ENCODE results near the gene PTBP1. TPM values are rescaled to one million over a fixed set of nuclear protein-coding genes. Genes with fewer than 3 reads are reported as not detected.

PTBP1 gene
- total and polyA plus RNA-seq, 2 of the 13 experiments (the other 11 are each of a cell fraction or from before 2014, with no cell fraction given) = 195 to 288 TPM

DNA sequence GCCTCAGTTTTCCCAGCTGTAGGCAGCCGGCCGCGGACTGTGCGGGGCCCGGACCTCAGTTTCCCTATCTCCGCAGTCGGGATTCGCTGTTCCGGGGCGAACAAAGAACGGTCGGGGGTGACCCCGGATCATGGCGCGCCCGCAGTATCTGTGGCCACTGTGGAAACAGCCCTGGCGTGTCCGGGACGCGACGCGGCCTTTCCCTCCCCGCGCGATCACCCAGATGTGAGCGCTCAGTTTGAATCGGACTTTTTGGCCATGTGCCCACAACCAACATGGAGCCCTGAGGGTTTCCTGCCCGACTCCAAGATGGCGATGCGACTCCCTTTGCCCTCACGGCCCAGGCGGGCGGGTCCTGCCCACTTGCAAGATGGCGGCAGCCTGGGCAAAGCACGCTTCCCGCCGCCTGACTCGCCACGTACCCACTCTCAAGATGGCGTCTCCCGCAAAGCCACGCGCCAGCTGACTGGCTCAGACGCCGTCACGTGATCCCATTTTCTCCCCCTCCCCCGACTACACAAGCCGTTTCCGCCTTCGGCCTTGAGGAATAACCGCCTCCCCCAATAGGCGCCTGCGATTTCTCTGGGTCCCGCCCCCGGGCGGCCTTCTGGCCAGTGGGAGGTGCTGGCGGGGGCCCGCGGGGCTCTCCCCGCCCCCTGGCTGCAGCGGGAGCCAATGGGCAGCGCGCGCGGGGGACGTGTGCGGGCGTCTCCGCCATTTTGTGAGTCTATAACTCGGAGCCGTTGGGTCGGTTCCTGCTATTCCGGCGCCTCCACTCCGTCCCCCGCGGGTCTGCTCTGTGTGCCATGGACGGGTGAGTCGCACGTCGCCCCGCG, at the start of gene PTBP1 (continued):
- TF ChIP-seq, protein P1, sequence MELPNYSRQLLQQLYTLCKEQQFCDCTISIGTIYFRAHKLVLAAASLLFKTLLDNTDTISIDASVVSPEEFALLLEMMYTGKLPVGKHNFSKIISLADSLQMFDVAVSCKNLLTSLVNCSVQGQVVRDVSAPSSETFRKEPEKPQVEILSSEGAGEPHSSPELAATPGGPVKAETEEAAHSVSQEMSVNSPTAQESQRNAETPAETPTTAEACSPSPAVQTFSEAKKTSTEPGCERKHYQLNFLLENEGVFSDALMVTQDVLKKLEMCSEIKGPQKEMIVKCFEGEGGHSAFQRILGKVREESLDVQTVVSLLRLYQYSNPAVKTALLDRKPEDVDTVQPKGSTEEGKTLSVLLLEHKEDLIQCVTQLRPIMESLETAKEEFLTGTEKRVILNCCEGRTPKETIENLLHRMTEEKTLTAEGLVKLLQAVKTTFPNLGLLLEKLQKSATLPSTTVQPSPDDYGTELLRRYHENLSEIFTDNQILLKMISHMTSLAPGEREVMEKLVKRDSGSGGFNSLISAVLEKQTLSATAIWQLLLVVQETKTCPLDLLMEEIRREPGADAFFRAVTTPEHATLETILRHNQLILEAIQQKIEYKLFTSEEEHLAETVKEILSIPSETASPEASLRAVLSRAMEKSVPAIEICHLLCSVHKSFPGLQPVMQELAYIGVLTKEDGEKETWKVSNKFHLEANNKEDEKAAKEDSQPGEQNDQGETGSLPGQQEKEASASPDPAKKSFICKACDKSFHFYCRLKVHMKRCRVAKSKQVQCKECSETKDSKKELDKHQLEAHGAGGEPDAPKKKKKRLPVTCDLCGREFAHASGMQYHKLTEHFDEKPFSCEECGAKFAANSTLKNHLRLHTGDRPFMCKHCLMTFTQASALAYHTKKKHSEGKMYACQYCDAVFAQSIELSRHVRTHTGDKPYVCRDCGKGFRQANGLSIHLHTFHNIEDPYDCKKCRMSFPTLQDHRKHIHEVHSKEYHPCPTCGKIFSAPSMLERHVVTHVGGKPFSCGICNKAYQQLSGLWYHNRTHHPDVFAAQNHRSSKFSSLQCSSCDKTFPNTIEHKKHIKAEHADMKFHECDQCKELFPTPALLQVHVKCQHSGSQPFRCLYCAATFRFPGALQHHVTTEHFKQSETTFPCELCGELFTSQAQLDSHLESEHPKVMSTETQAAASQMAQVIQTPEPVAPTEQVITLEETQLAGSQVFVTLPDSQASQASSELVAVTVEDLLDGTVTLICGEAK (IDR thresholded peaks at IDR 0.05) = no peak
- TF ChIP-seq, protein P1 (CRISPR knock-in tag; IDR thresholded peaks at IDR 0.05) = peak; percentile 67; the same call in 1 of the 2 replicates
- TF ChIP-seq FOXA1 (IDR thresholded peaks at IDR 0.05) (no peak), FOXA1 (CRISPR knock-in tag; IDR thresholded peaks at IDR 0.05) (no peak; the same call in 1 of the 2 replicates), TEAD3 (CRISPR knock-in tag; optimal IDR thresholded peaks at IDR 0.05; ENCODE audit: borderline replicate concordance) (peak; percentile 82), CENPT (CRISPR knock-in tag; IDR thresholded peaks at IDR 0.05; ENCODE audit: low read depth) (no peak), FOXK2 (IDR thresholded peaks at IDR 0.05) (peak; percentile 58; the same call in 1 of the 2 replicates), ISL2 (CRISPR knock-in tag; IDR thresholded peaks at IDR 0.05) (peak; percentile 61), ATM (IDR thresholded peaks at IDR 0.05; ENCODE audit: borderline replicate concordance) (no peak), IRF2 (CRISPR knock-in tag; IDR thresholded peaks at IDR 0.05) (peak; percentile 89), RELA (CRISPR knock-in tag; IDR thresholded peaks at IDR 0.05) (0 out of 2 replicates have a peak, but pooled peaks have one; percentile 56), ZNF431 (CRISPR knock-in tag; IDR thresholded peaks at IDR 0.05; ENCODE audit: borderline replicate concordance, low read depth) (peak; percentile 63; the same call in 1 of the 2 replicates), ZNF446 (CRISPR knock-in tag; IDR thresholded peaks at IDR 0.05) (no peak), HOXA7 (CRISPR knock-in tag; IDR thresholded peaks at IDR 0.05) (no peak), ZNF260 (CRISPR knock-in tag; IDR thresholded peaks at IDR 0.05; ENCODE audit: borderline replicate concordance, low read depth) (no peak), STAG1 (CRISPR knock-in tag; IDR thresholded peaks at IDR 0.05) (peak; percentile 4; the same call in 1 of the 2 replicates), ZNF709 (CRISPR knock-in tag; IDR thresholded peaks at IDR 0.05) (peak; percentile 39; the same call in 1 of the 2 replicates), HNF4G (IDR thresholded peaks at IDR 0.05; ENCODE audit: borderline replicate concordance, low read depth, low read length) (no peak; the same call in 1 of the 2 replicates), HNF4G (CRISPR knock-in tag; IDR thresholded peaks at IDR 0.05; ENCODE audit: borderline replicate concordance, low read depth) (no peak; the same call in 1 of the 2 replicates), ZNF484 (CRISPR knock-in tag; IDR thresholded peaks at IDR 0.05; ENCODE audit: borderline replicate concordance, low read depth) (no peak), FOSL1 (CRISPR knock-in tag; IDR thresholded peaks at IDR 0.05; ENCODE audit: borderline replicate concordance) (no peak), MBNL3 (CRISPR knock-in tag; conservative IDR thresholded peaks at IDR 0.05) (no peak)
- TF ChIP-seq, protein P2, sequence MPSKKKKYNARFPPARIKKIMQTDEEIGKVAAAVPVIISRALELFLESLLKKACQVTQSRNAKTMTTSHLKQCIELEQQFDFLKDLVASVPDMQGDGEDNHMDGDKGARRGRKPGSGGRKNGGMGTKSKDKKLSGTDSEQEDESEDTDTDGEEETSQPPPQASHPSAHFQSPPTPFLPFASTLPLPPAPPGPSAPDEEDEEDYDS (CRISPR knock-in tag; IDR thresholded peaks at IDR 0.05) = peak; percentile 89
